Prostate gland (tissue), 2 donors: ENCODE data around the gene SLC5A10.

Source experiments
- CTCF ChIP-seq, 4 experiments: fragments of 200-600 bp in 2 of 4; fragments of 450-650 bp in 2 of 4; sonication (generic) in 2 of 4; IDR thresholded peaks; 1 replicate in 3 of 4; 2 replicates in 1 of 4; pipeline ENCODE4 v1.5.1; 2016 to 2019; ENCODE audit warnings: antibody characterized with exemption in 4 of 4, mild to moderate bottlenecking in 2 of 4, moderate library complexity in 2 of 4
- POLR2A ChIP-seq: fragments of 450-650 bp; IDR thresholded peaks from one replicate; pipeline ENCODE4 v1.6.1; 2016; ENCODE audit warnings: antibody characterized with exemption, mild to moderate bottlenecking
- POLR2AphosphoS5 ChIP-seq: sonication (generic); formaldehyde crosslinking; IDR thresholded peaks from one replicate; pipeline ENCODE4 v1.6.1; 2017; ENCODE audit warnings: antibody characterized with exemption

- TF ChIP-seq CTCF (IDR thresholded peaks at IDR 0.05) (no peak), POLR2A (no peak), POLR2AphosphoS5 (no peak)
Observed at GRCh38 chr17:19009970-19010369, 58.0 kb downstream of the SLC5A10 start.
